SK-N-SH (cell line): ENCODE data around the gene E2F1. TPM values are rescaled to one million over a fixed set of nuclear protein-coding genes. Genes with fewer than 3 reads are reported as not detected.

Source experiments
- CTCF ChIA-PET: fragments of 300-600, 350-600 bp; formaldehyde crosslinking; extraction: SDS; loops from one replicate; lab custom pipeline; 2021; lab: Yijun Ruan, JAX
- POLR2A ChIA-PET: fragments of 350-600 bp; sonication (Branson Sonifier 250); formaldehyde crosslinking; extraction: SDS; loops from one replicate; lab custom pipeline; 2020; ENCODE audit warnings: antibody characterized with exemption, inconsistent platforms; lab: Yijun Ruan, JAX
- DNase-seq: peaks from one replicate; pipeline ENCODE4 v3.0.0; 2012
- H2AFZ ChIP-seq: fragments of 200-600 bp; sonication (generic); 2 replicates; pipeline ENCODE4 v1.8.1; 2016; ENCODE audit warnings: antibody characterized with exemption, mild to moderate bottlenecking, low read depth
- H3F3A ChIP-seq: fragments of 200-600 bp; sonication (generic); replicated peaks from 2 replicates; pipeline ENCODE3; 2016; ENCODE audit warnings: antibody characterized with exemption, mild to moderate bottlenecking; ENCODE audit not compliant: insufficient read depth
- H3K27ac ChIP-seq, 2 experiments: fragments of 200-500 bp in 1 of 2; fragments of 200-600 bp in 1 of 2; sonication (Bioruptor generic) in 1 of 2; sonication (generic), shearing (Covaris generic) in 1 of 2; 2 replicates each; pipeline versions ENCODE4 v1.5.1 to v1.6.1; 2014 to 2016; ENCODE audit warnings: low read depth in 2 of 2, inconsistent platforms in 1 of 2, low read length in 1 of 2, mild to moderate bottlenecking in 1 of 2, mixed read lengths in 1 of 2
- H3K27me3 ChIP-seq: fragments of 200-600 bp; sonication (generic), shearing (Covaris generic); 2 replicates; pipeline ENCODE4 v1.6.1; 2016; ENCODE audit warnings: mixed run types; ENCODE audit not compliant: insufficient read depth
- H3K36me3 ChIP-seq, 2 experiments: fragments of 200-500 bp in 1 of 2; fragments of 200-600 bp in 1 of 2; sonication (Bioruptor generic) in 1 of 2; sonication (generic) in 1 of 2; replicated peaks in 1 of 2; 2 replicates each; pipeline versions ENCODE3 to v1.5.1; 2014 to 2016; ENCODE audit warnings: low read length in 1 of 2, mild to moderate bottlenecking in 1 of 2; ENCODE audit not compliant: insufficient read depth in 2 of 2, control insufficient read depth in 1 of 2
- H3K4me1 ChIP-seq, 2 experiments: fragments of 200-500 bp in 1 of 2; fragments of 200-600 bp in 1 of 2; sonication (Bioruptor generic) in 1 of 2; sonication (generic), shearing (Covaris generic) in 1 of 2; 2 replicates each; pipeline versions ENCODE4 v1.5.1 to v1.6.1; 2014 to 2016; ENCODE audit warnings: low read depth in 1 of 2, low read length in 1 of 2, mixed run types in 1 of 2; ENCODE audit not compliant: insufficient read depth in 2 of 2, control insufficient read depth in 1 of 2
- H3K4me2 ChIP-seq: fragments of 200-600 bp; sonication (generic), shearing (Covaris generic); 2 replicates; pipeline ENCODE4 v1.6.1; 2017; ENCODE audit warnings: mixed run types
- H3K4me3 ChIP-seq, 2 experiments: fragments of 200-500 bp in 1 of 2; fragments of 200-600 bp in 1 of 2; sonication (Bioruptor generic) in 1 of 2; sonication (generic), shearing (Covaris generic) in 1 of 2; 2 replicates each; pipeline versions ENCODE4 v1.5.1 to v1.8.1; 2014 to 2016; ENCODE audit warnings: low read depth in 2 of 2, inconsistent platforms in 1 of 2, low read length in 1 of 2, mild to moderate bottlenecking in 1 of 2, mixed read lengths in 1 of 2, moderate library complexity in 1 of 2
- H3K79me2 ChIP-seq: fragments of 200-600 bp; sonication (generic); 2 replicates; pipeline ENCODE4 v1.8.1; 2017; ENCODE audit warnings: mild to moderate bottlenecking; ENCODE audit not compliant: insufficient read depth
- H3K9ac ChIP-seq: fragments of 200-600 bp; sonication (generic); 2 replicates; pipeline ENCODE4 v1.6.1; 2017; ENCODE audit warnings: mixed run types
- H3K9me2 ChIP-seq: fragments of 200-600 bp; sonication (generic); 2 replicates; pipeline ENCODE4 v1.6.1; 2017; ENCODE audit warnings: mixed run types
- H3K9me3 ChIP-seq: fragments of 200-600 bp; sonication (generic); 2 replicates; pipeline ENCODE4 v1.6.1; 2017; ENCODE audit warnings: mixed run types, mild to moderate bottlenecking, moderate library complexity
- H4K20me1 ChIP-seq: fragments of 200-600 bp; sonication (generic); 2 replicates; pipeline ENCODE4 v1.6.1; 2017; ENCODE audit warnings: mild to moderate bottlenecking, mixed run types; ENCODE audit not compliant: insufficient read depth
- CHD2 ChIP-seq: fragments of 150-350 bp; IDR thresholded peaks from 2 replicates; pipeline ENCODE4 v1.6.1; 2018; ENCODE audit warnings: low read length; ENCODE audit not compliant: partially characterized antibody
- EP300 ChIP-seq, 2 experiments: IDR thresholded peaks; 2 replicates each; pipeline versions ENCODE4 v1.4.0 to v1.6.1; 2012; ENCODE audit warnings: borderline replicate concordance in 1 of 2, low read depth in 1 of 2, low read length in 1 of 2
- FOXJ3 ChIP-seq: sonication (generic); formaldehyde crosslinking; IDR thresholded peaks from 2 replicates; pipeline ENCODE4 v1.5.1; 2020; ENCODE audit warnings: mild to moderate bottlenecking, missing genetic modification reagents
- GATA2 ChIP-seq: sonication (generic); formaldehyde crosslinking; IDR thresholded peaks from 2 replicates; pipeline ENCODE4 v1.5.0; 2020; ENCODE audit warnings: mild to moderate bottlenecking, missing genetic modification reagents
- JUND ChIP-seq: IDR thresholded peaks from 2 replicates; pipeline ENCODE4 v1.4.0; 2012
- MAX ChIP-seq: IDR thresholded peaks from 2 replicates; pipeline ENCODE4 v1.4.0; 2012; ENCODE audit warnings: low read depth
- NFIC ChIP-seq: IDR thresholded peaks from 2 replicates; pipeline ENCODE4 v1.4.0; 2012; ENCODE audit warnings: borderline replicate concordance
- REST ChIP-seq: IDR thresholded peaks from 2 replicates; pipeline ENCODE4 v1.6.1; 2012; ENCODE audit warnings: mild to moderate bottlenecking, low read depth, low read length, moderate library complexity
- RFX5 ChIP-seq: IDR thresholded peaks from 2 replicates; pipeline ENCODE4 v1.6.1; 2012; ENCODE audit warnings: mild to moderate bottlenecking, improper control_type of control experiment, low read length
- TAF1 ChIP-seq: IDR thresholded peaks from 2 replicates; pipeline ENCODE4 v1.6.1; 2012; ENCODE audit warnings: low read depth, mild to moderate bottlenecking, low read length, moderate library complexity, borderline replicate concordance
- TCF12 ChIP-seq: IDR thresholded peaks from 2 replicates; pipeline ENCODE4 v1.4.0; 2012
- TEAD4 ChIP-seq: IDR thresholded peaks from 2 replicates; pipeline ENCODE4 v1.4.0; 2012; ENCODE audit warnings: mild to moderate bottlenecking, borderline replicate concordance; ENCODE audit not compliant: insufficient read depth
- YY1 ChIP-seq: IDR thresholded peaks from 2 replicates; pipeline ENCODE4 v1.4.0; 2012; ENCODE audit warnings: low read depth, mild to moderate bottlenecking
- WGBS: methylation state at CpG from one replicate; pipeline ENCODE4 v1.1.6; 2017; ENCODE audit warnings: low lambda C conversion rate; 5-methylcytosine and 5-hydroxymethylcytosine counted together
- polyA plus RNA-seq, 3 experiments: library from polyadenylated mRNA; depleted of rRNA; stranded (reverse); fragments of >200 nt; gene quantifications; 2 replicates each; pipeline ENCODE4 v1.2.3, GENCODE V29; 2012
- TF ChIP-seq, protein P1 (sequence below): fragments of 150-350 bp; IDR thresholded peaks from 2 replicates; pipeline ENCODE4 v1.6.1; 2017; ENCODE audit warnings: antibody characterized with exemption, low read length, low read depth, borderline replicate concordance
- TF ChIP-seq, protein P2 (sequence below): fragments of 150-350 bp; IDR thresholded peaks from 2 replicates; pipeline ENCODE4 v1.6.1; 2016; ENCODE audit warnings: mild to moderate bottlenecking, low read depth, low read length
- TF ChIP-seq, protein P3 (sequence below): fragments of 200-600 bp; sonication (generic); IDR thresholded peaks from 2 replicates; pipeline ENCODE4 v1.6.1; 2017; ENCODE audit warnings: antibody characterized with exemption, mild to moderate bottlenecking, moderate library complexity
- TF ChIP-seq, protein P4 (sequence below): IDR thresholded peaks from 2 replicates; pipeline ENCODE4 v1.4.0; 2012; ENCODE audit warnings: low read depth, borderline replicate concordance

The E2F1 gene
- polyA plus RNA-seq, 1 of the 3 experiments (the other 2 are of a cell fraction), result 15.0 TPM

DNA sequence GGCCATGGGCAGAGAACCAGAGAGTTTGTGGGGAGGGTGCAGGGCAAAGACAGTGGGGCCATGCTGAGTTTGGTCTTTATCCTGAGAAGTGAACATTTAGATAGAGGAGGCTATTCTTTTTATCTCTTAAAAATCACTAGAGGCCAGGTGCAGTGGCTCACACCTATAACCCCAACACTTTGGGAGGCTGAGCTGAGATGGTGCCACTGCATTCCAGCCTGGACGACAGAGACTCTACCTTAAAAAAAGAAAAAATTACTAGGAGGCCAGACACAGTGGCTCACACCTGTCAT lies 25.2 kb upstream of the E2F1 start:
- no peak for DNase-seq
- Histone ChIP-seq H3K9me2 (no peaks in the 10 kb centered on the region), H3K4me1 (no peaks in the 10 kb centered on the region), H4K20me1 (no peaks in the 10 kb centered on the region), H3K4me3 (no peak overlapping the region), H2AFZ (no peak overlapping the region), H3K36me3 (peaks cover 0 to 5% of the 10 kb centered on the region in 2 experiments), H3K9ac (no peak overlapping the region), H3K27ac (no peak overlapping the region), H3K27me3 (no peaks in the 10 kb centered on the region), H3K9me3 (no peaks in the 10 kb centered on the region), H3F3A (no peaks in the 10 kb centered on the region), H3K4me2 (no peak overlapping the region), H3K79me2 (no peaks in the 10 kb centered on the region)
- 64% methylated on average over 1 of the region's 1 CpG for WGBS
- CTCF ChIA-PET, result no interaction called here
- TF ChIP-seq, protein P1, sequence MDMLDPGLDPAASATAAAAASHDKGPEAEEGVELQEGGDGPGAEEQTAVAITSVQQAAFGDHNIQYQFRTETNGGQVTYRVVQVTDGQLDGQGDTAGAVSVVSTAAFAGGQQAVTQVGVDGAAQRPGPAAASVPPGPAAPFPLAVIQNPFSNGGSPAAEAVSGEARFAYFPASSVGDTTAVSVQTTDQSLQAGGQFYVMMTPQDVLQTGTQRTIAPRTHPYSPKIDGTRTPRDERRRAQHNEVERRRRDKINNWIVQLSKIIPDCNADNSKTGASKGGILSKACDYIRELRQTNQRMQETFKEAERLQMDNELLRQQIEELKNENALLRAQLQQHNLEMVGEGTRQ, result no peak
- TF ChIP-seq NFIC (no peak), JUND (no peak), RFX5 (no peak), FOXJ3 (no peak), MAX (no peak), CHD2 (no peak)
- TF ChIP-seq, protein P2, sequence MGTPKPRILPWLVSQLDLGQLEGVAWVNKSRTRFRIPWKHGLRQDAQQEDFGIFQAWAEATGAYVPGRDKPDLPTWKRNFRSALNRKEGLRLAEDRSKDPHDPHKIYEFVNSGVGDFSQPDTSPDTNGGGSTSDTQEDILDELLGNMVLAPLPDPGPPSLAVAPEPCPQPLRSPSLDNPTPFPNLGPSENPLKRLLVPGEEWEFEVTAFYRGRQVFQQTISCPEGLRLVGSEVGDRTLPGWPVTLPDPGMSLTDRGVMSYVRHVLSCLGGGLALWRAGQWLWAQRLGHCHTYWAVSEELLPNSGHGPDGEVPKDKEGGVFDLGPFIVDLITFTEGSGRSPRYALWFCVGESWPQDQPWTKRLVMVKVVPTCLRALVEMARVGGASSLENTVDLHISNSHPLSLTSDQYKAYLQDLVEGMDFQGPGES, result no peak
- TF ChIP-seq, protein P3, sequence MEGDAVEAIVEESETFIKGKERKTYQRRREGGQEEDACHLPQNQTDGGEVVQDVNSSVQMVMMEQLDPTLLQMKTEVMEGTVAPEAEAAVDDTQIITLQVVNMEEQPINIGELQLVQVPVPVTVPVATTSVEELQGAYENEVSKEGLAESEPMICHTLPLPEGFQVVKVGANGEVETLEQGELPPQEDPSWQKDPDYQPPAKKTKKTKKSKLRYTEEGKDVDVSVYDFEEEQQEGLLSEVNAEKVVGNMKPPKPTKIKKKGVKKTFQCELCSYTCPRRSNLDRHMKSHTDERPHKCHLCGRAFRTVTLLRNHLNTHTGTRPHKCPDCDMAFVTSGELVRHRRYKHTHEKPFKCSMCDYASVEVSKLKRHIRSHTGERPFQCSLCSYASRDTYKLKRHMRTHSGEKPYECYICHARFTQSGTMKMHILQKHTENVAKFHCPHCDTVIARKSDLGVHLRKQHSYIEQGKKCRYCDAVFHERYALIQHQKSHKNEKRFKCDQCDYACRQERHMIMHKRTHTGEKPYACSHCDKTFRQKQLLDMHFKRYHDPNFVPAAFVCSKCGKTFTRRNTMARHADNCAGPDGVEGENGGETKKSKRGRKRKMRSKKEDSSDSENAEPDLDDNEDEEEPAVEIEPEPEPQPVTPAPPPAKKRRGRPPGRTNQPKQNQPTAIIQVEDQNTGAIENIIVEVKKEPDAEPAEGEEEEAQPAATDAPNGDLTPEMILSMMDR, result no peak
- TF ChIP-seq, protein P4, sequence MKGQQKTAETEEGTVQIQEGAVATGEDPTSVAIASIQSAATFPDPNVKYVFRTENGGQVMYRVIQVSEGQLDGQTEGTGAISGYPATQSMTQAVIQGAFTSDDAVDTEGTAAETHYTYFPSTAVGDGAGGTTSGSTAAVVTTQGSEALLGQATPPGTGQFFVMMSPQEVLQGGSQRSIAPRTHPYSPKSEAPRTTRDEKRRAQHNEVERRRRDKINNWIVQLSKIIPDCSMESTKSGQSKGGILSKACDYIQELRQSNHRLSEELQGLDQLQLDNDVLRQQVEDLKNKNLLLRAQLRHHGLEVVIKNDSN, result no peak
- POLR2A ChIA-PET, result no interaction called here

- H3K4me3 ChIP-seq, result no peak overlapping the region
- H3K9me2 ChIP-seq, result no peaks in the 10 kb centered on the region
- H3K27me3 ChIP-seq, result no peaks in the 10 kb centered on the region
- H3K4me2 ChIP-seq, result no peak overlapping the region
- peaks cover 0 to 5% of the 10 kb centered on the region in 2 experiments for H3K36me3 ChIP-seq
- no peak for DNase-seq
- no peaks in the 10 kb centered on the region for H3K79me2 ChIP-seq
- H3K9ac ChIP-seq, result no peak overlapping the region
- no peak overlapping the region for H2AFZ ChIP-seq
- no peak overlapping the region for H3K27ac ChIP-seq
- no peaks in the 10 kb centered on the region for H4K20me1 ChIP-seq
- H3K4me1 ChIP-seq, result no peaks in the 10 kb centered on the region
- ChIA-PET CTCF (no interaction called here), POLR2A (no interaction called here)
- no peaks in the 10 kb centered on the region for H3F3A ChIP-seq
- WGBS, result 82% methylated on average over 14 of the region's 14 CpGs
- H3K9me3 ChIP-seq, result no peaks in the 10 kb centered on the region
- TF ChIP-seq EP300 (IDR thresholded peaks at IDR 0.05; ENCODE audit: borderline replicate concordance in 1 of 2, low read depth in 1 of 2, low read length in 1 of 2), result no peak
- TF ChIP-seq TAF1, result no peak
- TF ChIP-seq JUND, result no peak
- no peak for TF ChIP-seq TCF12
- no peak for TF ChIP-seq TEAD4
- TF ChIP-seq YY1, result no peak
- no peak for TF ChIP-seq REST
- no peak for TF ChIP-seq GATA2 (CRISPR knock-in tag)
- TF ChIP-seq, protein P2, result no peak
Measured at GRCh38 chr20:33710681-33711445, 24.7 kb upstream of the E2F1 start.
